Retinal pigment epithelial cell (primary cell): ENCODE results near the gene EME1.
A peak's percentile ranks its signal among the peaks of the same experiment; 100 is the strongest.
"Not testable (repeated sequence)": the region's sequence is repeated elsewhere in the genome, so short reads cannot be mapped to it uniquely, and the experiment has no call there.

Source experiments
- DNase-seq: peaks from one replicate; pipeline ENCODE4 v3.0.0-alpha.2; 2010; ENCODE audit warnings: low read depth
- H3K4me3 ChIP-seq: 2 replicates; pipeline ENCODE4 v1.5.1; 2011; ENCODE audit warnings: mild to moderate bottlenecking, low read length, control low read depth, moderate library complexity
- TF ChIP-seq, protein P1 (sequence below): conservative IDR thresholded peaks from 2 replicates; pipeline ENCODE4 v1.5.1; 2011; ENCODE audit warnings: low read depth, low read length, control low read depth, inconsistent platforms

Gene EME1

GRCh38 chr17:50331085-50331791, 41.8 kb upstream of the EME1 start:
- no peak overlapping the region for H3K4me3 ChIP-seq
- TF ChIP-seq, protein P1, sequence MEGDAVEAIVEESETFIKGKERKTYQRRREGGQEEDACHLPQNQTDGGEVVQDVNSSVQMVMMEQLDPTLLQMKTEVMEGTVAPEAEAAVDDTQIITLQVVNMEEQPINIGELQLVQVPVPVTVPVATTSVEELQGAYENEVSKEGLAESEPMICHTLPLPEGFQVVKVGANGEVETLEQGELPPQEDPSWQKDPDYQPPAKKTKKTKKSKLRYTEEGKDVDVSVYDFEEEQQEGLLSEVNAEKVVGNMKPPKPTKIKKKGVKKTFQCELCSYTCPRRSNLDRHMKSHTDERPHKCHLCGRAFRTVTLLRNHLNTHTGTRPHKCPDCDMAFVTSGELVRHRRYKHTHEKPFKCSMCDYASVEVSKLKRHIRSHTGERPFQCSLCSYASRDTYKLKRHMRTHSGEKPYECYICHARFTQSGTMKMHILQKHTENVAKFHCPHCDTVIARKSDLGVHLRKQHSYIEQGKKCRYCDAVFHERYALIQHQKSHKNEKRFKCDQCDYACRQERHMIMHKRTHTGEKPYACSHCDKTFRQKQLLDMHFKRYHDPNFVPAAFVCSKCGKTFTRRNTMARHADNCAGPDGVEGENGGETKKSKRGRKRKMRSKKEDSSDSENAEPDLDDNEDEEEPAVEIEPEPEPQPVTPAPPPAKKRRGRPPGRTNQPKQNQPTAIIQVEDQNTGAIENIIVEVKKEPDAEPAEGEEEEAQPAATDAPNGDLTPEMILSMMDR: no peak
- peak; percentile 24 for DNase-seq

DNA sequence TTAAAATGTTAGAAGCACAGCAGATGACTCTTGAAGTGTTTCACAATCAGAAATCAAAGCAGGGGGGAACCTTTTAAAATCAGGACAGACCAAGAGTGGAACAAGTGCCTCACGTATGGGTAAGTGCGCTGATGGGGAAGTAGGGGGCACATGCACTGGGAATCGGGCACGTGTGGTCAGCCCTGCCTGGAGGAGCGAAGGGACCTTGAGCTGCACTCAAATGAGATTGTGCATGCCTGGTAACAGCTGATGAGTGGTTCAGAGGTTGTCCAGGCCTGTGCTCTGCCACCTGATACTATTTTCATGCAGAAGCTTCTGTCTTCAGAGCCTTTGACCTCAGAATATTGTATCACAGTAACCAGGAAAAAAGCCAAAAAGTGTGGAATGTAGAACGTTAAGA, 40.8 kb upstream of the EME1 start:
- TF ChIP-seq, protein P1: no peak
- H3K4me3 ChIP-seq: no peak overlapping the region
- no peak for DNase-seq

GRCh38 chr17:50333291-50334057, 39.6 kb upstream of the EME1 start:
- not testable (repeated sequence) for DNase-seq, H3K4me3 ChIP-seq

DNA sequence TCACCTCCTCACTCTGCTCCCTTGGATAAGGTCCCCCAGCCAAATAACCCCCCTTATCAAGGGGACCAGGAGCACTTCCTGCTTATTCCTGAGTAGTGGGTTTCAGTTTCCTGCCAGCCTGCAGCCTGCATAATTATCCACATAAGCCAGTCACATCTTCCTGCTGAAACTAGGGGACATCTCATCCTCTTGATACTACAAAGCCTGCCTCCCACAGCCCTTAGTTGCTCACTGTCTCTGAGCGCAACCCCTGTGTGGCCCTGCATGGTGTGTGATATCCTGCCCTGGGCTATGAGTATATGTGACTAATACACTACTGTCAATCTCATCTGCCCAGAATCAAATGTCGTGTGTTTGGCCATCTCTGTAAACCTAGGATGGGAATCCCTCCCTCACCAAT, 35.1 kb upstream of the EME1 start:
- TF ChIP-seq, protein P1: no peak
- no peak for DNase-seq
- H3K4me3 ChIP-seq: no peak overlapping the region

GRCh38 chr17:50338645-50339044, 34.4 kb upstream of the EME1 start:
- no peak overlapping the region for H3K4me3 ChIP-seq
- DNase-seq: no peak

DNA sequence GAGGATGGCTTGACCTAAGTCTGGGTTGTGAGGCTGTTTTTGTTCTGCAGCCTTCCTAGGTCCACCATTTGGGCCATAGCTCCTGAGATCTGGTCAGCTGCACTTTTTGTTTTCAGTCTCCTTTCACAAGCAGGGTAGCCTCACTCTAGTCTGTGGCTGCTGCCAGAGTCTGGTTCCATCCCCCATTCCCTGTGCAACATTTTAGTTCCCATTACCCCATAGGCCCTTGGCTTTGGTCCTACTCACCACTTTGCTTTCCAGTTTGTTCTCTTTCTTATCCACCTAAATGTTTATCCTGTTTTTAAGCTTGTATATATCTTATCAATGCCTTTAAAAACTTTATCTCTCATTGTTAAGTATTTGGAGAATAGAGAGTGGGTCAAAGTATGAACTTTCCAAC, 33.6 kb upstream of the EME1 start:
- no peak for DNase-seq
- TF ChIP-seq, protein P1: no peak
- H3K4me3 ChIP-seq: no peak overlapping the region

More at GRCh38 chr17:50338645-50339044, 34.4 kb upstream of the EME1 start:
- TF ChIP-seq, protein P1: no peak

DNA sequence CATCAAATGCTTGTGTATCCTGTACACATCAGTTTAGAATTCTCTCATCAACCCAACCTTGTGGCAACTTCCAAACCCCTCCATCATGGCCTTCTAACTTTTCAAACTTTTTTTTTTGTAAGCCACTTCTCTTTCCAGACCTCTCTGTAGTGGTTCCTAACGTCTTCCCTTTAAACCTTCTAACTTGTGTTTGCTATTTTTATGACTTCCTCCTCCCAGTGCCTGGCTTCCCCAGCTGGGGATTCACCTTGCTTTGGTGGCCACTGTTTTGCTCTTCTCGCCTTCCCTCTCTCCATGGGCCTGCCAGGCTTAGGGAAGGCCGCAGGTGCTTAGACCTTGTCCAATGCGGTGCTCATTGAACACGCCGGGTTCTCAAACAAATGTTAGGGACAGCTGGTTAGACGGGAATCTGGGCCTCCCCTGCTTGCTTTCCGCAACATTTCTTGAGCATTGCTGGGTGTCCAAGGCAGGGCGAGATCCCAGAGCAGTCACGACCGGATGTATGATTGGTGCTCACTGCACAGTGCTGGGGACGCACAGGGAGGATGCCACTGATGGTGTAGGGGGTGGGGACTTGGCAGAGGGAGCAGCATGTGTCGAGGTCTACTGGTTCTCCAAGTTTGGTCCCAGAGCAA, 28.2 kb upstream of the EME1 start:
- no peak for DNase-seq
- no peak overlapping the region for H3K4me3 ChIP-seq

More for the DNA sequence above, 28.2 kb upstream of the EME1 start:
- TF ChIP-seq, protein P1: no peak
